GM12874 (cell line): ENCODE results near the gene RAF1.

Source experiments
- TF ChIP-seq, protein P1 (sequence below): IDR thresholded peaks from 2 replicates; pipeline ENCODE4 v1.5.1; 2011; ENCODE audit warnings: low read depth, mild to moderate bottlenecking, control low read depth, low read length, moderate library complexity; ENCODE audit not compliant: insufficient read depth

RAF1 gene

DNA sequence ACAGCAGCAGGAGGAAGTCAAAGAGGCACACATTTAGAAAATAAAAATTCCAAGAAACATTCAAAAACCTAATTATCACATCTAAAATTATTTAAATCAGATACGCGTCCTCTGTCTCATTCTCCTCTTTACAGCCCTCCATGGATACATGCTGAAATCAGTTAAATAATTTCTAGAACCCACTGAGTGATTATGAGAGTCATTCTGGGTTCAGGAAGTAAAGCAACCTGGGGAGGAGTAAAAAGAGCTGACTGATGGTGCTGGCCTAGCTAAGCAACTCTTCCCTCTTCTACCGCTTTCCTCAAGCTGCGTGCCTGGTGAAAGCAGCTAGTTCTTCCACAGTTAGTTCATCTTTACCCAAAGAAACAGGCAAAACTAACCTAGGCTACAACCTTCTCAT, 48.7 kb downstream of the RAF1 start:
- TF ChIP-seq, protein P1, sequence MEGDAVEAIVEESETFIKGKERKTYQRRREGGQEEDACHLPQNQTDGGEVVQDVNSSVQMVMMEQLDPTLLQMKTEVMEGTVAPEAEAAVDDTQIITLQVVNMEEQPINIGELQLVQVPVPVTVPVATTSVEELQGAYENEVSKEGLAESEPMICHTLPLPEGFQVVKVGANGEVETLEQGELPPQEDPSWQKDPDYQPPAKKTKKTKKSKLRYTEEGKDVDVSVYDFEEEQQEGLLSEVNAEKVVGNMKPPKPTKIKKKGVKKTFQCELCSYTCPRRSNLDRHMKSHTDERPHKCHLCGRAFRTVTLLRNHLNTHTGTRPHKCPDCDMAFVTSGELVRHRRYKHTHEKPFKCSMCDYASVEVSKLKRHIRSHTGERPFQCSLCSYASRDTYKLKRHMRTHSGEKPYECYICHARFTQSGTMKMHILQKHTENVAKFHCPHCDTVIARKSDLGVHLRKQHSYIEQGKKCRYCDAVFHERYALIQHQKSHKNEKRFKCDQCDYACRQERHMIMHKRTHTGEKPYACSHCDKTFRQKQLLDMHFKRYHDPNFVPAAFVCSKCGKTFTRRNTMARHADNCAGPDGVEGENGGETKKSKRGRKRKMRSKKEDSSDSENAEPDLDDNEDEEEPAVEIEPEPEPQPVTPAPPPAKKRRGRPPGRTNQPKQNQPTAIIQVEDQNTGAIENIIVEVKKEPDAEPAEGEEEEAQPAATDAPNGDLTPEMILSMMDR = no peak

DNA sequence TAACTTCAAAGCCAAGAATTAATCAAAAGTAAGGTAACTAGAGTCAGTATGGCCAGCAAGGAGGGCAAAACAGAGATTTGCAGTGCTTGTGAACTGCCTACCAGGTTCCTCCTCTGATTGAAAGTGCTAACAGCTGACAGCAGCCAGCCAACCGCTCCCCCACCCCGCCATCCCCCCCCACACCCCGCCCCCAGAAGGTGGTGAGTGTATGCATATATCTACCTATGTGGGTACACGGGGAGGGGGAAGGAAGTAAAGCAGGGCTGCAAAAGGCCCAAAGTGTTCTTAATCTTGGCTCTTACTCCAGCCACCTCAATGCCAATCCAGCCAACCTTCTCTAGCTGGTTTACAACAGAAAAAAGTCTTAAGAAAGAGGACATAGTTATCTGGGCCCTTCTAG, 50.7 kb downstream of the RAF1 start:
- TF ChIP-seq, protein P1 = no peak

DNA sequence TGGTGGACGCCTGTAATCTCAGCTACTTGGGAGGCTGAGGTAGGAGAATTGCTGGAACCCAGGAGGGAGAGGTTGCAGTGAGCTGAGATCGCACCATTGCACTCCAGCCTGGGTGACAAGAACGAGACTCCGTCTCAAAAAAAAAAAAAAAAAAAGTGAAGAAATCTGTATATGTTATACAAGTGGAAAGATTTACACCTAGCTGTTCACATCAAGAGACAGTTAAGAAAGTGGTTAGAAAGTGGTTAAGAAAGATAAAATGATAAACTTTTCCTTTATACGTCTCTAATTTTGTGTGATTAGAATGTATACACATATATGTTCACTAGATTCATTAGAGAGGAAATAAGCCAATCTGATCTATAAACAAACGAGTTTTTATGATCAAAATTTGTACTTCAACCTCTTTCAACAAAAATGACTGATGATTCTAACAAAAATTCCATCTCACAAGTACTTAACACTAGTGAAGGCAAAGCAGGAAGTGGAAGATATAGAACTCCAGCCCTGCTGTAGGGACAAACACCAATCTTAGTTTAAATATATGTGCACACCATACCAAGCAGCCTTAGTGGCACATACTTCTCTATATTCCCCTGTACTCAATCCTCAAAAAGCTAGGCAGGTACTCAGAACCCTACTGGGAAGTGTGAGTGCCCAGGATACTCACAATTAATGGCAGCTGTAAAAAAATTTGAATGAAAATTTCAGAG, 51.2 kb downstream of the RAF1 start:
- TF ChIP-seq, protein P1 = no peak

DNA sequence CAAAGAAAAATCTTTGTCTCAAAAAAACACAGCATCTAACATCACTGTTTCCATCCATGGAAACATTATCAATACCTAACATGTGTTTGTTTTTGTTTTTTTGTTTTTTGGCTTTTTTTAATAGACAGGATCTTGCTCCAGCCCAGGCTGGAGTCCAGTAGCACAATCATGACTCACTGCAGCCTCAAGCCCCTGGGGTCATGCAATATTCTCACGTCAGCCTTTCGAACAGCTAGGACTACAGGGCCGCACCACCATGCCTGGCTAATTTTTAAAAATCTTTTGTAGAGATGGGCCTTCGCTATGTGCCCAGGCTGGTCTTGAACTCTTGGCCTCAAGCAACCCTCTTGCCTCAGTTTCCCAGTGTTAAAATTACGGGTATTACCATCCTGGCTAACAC, 52.8 kb downstream of the RAF1 start:
- TF ChIP-seq, protein P1 = no peak

DNA sequence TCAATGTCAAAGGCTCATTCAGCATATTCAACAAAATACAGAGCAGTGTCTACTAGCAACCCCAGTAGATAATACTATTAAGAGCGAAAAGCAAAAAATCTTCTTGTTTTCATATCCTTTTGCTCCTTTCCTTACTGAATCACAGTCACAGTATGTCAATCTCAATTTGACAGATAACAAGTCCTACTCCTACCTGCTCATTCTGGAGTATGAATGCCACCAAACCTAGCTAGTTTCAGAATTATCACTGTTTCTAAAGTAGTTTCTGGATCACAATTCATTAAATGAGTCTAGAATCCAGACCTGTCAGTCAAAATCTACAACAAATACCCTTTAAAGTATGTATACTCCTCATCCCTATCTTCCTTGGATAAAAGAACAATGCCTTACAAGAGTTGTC, 55.5 kb downstream of the RAF1 start:
- TF ChIP-seq, protein P1 = no peak

DNA sequence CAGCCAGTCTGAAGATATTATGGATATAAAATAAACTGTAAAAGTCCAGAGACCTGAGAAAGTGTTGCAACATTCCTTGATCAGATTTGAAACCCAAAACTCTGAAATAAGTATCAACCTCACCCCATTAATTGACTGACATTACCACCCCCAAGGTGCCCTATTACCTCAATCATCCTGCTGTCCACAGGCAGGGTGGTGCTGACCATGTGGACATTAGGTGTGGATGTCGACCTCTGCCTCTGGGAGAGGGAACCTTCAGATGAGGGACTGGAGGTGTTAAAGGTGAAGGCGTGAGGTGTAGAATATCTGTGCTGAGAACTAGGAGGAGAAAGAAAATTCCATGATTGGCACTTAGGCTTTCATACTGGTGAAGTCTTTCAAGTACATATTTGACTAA, 59.9 kb downstream of the RAF1 start:
- TF ChIP-seq, protein P1 = no peak

DNA sequence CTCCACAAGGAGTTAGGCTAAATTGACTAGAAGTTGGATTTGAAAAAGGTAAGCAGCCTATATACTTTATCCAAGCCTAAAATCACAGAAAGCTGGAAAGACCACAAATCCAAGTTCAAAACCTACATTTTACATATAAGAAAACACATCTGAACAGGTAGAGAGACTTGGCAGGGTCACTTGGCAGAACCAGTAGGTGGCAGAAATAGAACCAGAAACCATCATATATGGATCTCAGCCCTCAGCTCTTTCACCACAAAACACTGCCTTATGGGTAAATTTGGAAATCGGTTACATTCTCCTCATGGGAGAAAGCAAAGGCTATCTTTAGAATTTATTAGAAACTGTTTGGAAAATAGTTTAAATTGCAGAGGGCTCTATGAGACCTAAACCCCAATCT, 62.8 kb downstream of the RAF1 start:
- TF ChIP-seq, protein P1 = no peak
